Hepatocyte (in vitro differentiated cells): Measurements from ENCODE around the gene PM20D2. TPM values are rescaled to one million over a fixed set of nuclear protein-coding genes. Genes with fewer than 3 reads are reported as not detected.

Experiments used
- DNase-seq: peaks from one replicate; pipeline ENCODE4 v3.0.0-alpha.2; 2016; ENCODE audit warnings: low spot score
- H2AFZ ChIP-seq: fragments of 200-600 bp; sonication (generic); 2 replicates; pipeline ENCODE4 v1.6.0; 2016; ENCODE audit warnings: antibody characterized with exemption, mild to moderate bottlenecking
- H3K27ac ChIP-seq: fragments of 200-600 bp; sonication (generic); 2 replicates; pipeline ENCODE4 v1.5.1; 2016; ENCODE audit warnings: mild to moderate bottlenecking
- H3K27me3 ChIP-seq: fragments of 200-600 bp; sonication (generic); 2 replicates; pipeline ENCODE4 v1.6.1; 2016
- H3K36me3 ChIP-seq: fragments of 200-600 bp; sonication (generic); replicated peaks from 2 replicates; pipeline ENCODE4 v1.5.1; 2016; ENCODE audit warnings: low read depth; ENCODE audit not compliant: insufficient read depth
- H3K4me1 ChIP-seq: fragments of 200-600 bp; sonication (generic); 2 replicates; pipeline ENCODE4 v1.5.1; 2016; ENCODE audit warnings: mild to moderate bottlenecking, moderate library complexity; ENCODE audit not compliant: insufficient read depth
- H3K4me2 ChIP-seq: fragments of 200-600 bp; sonication (generic); 2 replicates; pipeline ENCODE4 v1.6.0; 2016
- H3K4me3 ChIP-seq: fragments of 200-600 bp; sonication (generic); 2 replicates; pipeline ENCODE4 v1.5.1; 2016; ENCODE audit warnings: mild to moderate bottlenecking
- H3K79me2 ChIP-seq: fragments of 200-600 bp; sonication (generic); 2 replicates; pipeline ENCODE4 v1.6.0; 2017; ENCODE audit warnings: mild to moderate bottlenecking
- H3K9me2 ChIP-seq: fragments of 200-600 bp; sonication (generic); replicated peaks from 2 replicates; pipeline ENCODE4 v1.6.0; 2017; ENCODE audit warnings: mild to moderate bottlenecking; ENCODE audit not compliant: insufficient read depth
- H3K9me3 ChIP-seq: fragments of 200-600 bp; sonication (generic); 2 replicates; pipeline ENCODE4 v1.5.1; 2016; ENCODE audit warnings: low read depth, mild to moderate bottlenecking
- H4K20me1 ChIP-seq: fragments of 200-600 bp; sonication (generic); 2 replicates; pipeline ENCODE4 v1.6.0; 2016; ENCODE audit warnings: mild to moderate bottlenecking; ENCODE audit not compliant: insufficient read depth, poor library complexity, severe bottlenecking
- CTCF ChIP-seq: fragments of 200-600 bp; sonication (generic); IDR thresholded peaks from 2 replicates; pipeline ENCODE4 v1.5.1; 2016; ENCODE audit warnings: antibody characterized with exemption, mild to moderate bottlenecking; ENCODE audit not compliant: poor library complexity
- EZH2 ChIP-seq: fragments of 200-600 bp; sonication (generic); IDR thresholded peaks from 2 replicates; pipeline ENCODE4 v1.6.1; 2016; ENCODE audit warnings: antibody characterized with exemption, mild to moderate bottlenecking, borderline replicate concordance
- EZH2phosphoT487 ChIP-seq: fragments of 200-600 bp; sonication (generic); IDR thresholded peaks from one replicate; pipeline ENCODE4 v1.6.1; 2018; ENCODE audit warnings: antibody characterized with exemption, mild to moderate bottlenecking, low read depth, moderate library complexity; ENCODE audit not compliant: unreplicated experiment, severe bottlenecking
- WGBS: methylation state at CpG from one replicate; pipeline ENCODE4 v1.1.6; 2016; ENCODE audit warnings: low lambda C conversion rate; ENCODE audit errors: missing lambda C conversion rate; 5-methylcytosine and 5-hydroxymethylcytosine counted together
- polyA plus RNA-seq: library from polyadenylated mRNA; unstranded; fragments of >200 nt; fragmentation: Nextera tagmentation; extraction: Ambion mirVana; gene quantifications from 2 replicates; pipeline ENCODE4 v1.2.1, GENCODE V29; 2016
- total RNA-seq: library from RNA; depleted of rRNA; stranded (reverse); fragments of >200 nt; gene quantifications from 2 replicates; pipeline ENCODE4 v1.2.3, GENCODE V29; 2014

The PM20D2 gene
- total and polyA plus RNA-seq, 2 experiments from 2014 or later = 9.5 to 25.3 TPM

DNA sequence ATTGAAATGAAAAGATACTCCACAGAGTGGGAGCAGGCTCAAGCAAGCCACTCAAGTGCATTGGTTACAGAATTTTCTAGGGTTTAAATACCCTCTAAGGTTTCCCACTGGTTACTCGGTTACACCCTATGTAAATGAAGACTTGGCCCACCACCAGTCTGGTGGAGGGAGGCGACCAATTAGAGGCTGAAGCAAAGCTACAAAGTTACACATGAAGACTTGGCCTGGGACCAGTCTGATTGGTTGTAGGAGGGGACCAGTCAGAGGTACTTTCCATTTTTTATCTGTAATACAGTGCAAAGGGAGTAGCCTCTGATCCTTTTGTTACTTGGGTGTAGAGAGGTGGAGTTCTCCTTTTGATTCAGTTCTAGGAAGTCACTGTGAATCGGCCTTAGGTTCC, 35.6 kb upstream of the PM20D2 start:
- Histone ChIP-seq H4K20me1 (no peaks in the 10 kb centered on the region), H3K27me3 (no peaks in the 10 kb centered on the region), H3K27ac (no peak overlapping the region), H3K4me1 (no peaks in the 10 kb centered on the region), H3K36me3 (no peaks in the 10 kb centered on the region), H3K4me2 (no peak overlapping the region), H3K79me2 (peaks cover 24% of the 10 kb centered on the region), H3K9me3 (no peaks in the 10 kb centered on the region), H3K9me2 (no peaks in the 10 kb centered on the region), H2AFZ (no peak overlapping the region), H3K4me3 (no peak overlapping the region)
- DNase-seq = no peak
- TF ChIP-seq CTCF = no peak
- no peak for TF ChIP-seq EZH2
- no peak for TF ChIP-seq EZH2phosphoT487
- 97% methylated on average over 3 of the region's 3 CpGs for WGBS

- no peak for TF ChIP-seq EZH2
- TF ChIP-seq EZH2phosphoT487 = no peak
- TF ChIP-seq CTCF = no peak
- Histone ChIP-seq H3K4me2 (no peak overlapping the region), H3K4me1 (no peaks in the 10 kb centered on the region), H2AFZ (no peak overlapping the region), H3K9me3 (no peaks in the 10 kb centered on the region), H3K9me2 (no peaks in the 10 kb centered on the region), H3K27me3 (no peaks in the 10 kb centered on the region), H3K27ac (no peak overlapping the region), H3K4me3 (no peak overlapping the region), H3K79me2 (peaks cover 37% of the 10 kb centered on the region), H4K20me1 (no peaks in the 10 kb centered on the region), H3K36me3 (no peaks in the 10 kb centered on the region)
- WGBS = 93% methylated on average over 9 of the region's 9 CpGs
- no peak for DNase-seq
These were observed 33.9 kb upstream of the PM20D2 start for GRCh38 chr6:89111933-89112332.

- whole genome bisulfite sequencing = 63% methylated on average over 6 of the region's 6 CpGs
- Histone ChIP-seq H3K4me1 (no peaks in the 10 kb centered on the region), H4K20me1 (no peaks in the 10 kb centered on the region), H2AFZ (peak overlapping the region; percentile 93), H3K27ac (peak overlapping the region; percentile 54), H3K9me2 (no peaks in the 10 kb centered on the region), H3K9me3 (no peaks in the 10 kb centered on the region), H3K36me3 (no peaks in the 10 kb centered on the region), H3K27me3 (no peaks in the 10 kb centered on the region), H3K4me2 (peak overlapping the region; percentile 96), H3K79me2 (peaks cover 40% of the 10 kb centered on the region), H3K4me3 (peak overlapping the region; percentile 85)
- no peak for TF ChIP-seq EZH2
- no peak for TF ChIP-seq EZH2phosphoT487
- TF ChIP-seq CTCF = no peak
- no peak for DNase-seq
These were observed 29.2 kb upstream of the PM20D2 start for GRCh38 chr6:89116702-89117101.
